MCF 10A (cell line): Measurements from ENCODE around the gene ST6GALNAC5. TPM values are rescaled to one million over a fixed set of nuclear protein-coding genes. Genes with fewer than 3 reads are reported as not detected.
"Not testable (repeated sequence)": the region's sequence is repeated elsewhere in the genome, so short reads cannot be mapped to it uniquely, and the experiment has no call there.

ENCODE experiments used
- Bru-seq: library from RNA; stranded (reverse); fragments of 400-500 nt; gene quantifications from one replicate; lab custom pipeline; 2021; lab: Mats Ljungman, UMichigan
- BruChase-seq, 2 experiments: library from RNA; stranded (reverse); fragments of 400-500 nt; gene quantifications; one replicate each; lab custom pipeline; 2021; lab: Mats Ljungman, UMichigan
- BruUV-seq: library from RNA; stranded (reverse); fragments of 400-500 nt; replicated peaks from 2 replicates; lab custom pipeline; 2021; lab: Mats Ljungman, UMichigan
- CTCF ChIA-PET: fragments of 300-600 bp; sonication (Branson Sonifier 250); formaldehyde crosslinking; extraction: SDS; loops from one replicate; lab custom pipeline; 2021; ENCODE audit warnings: antibody characterized with exemption, inconsistent platforms; lab: Yijun Ruan, JAX
- POLR2A ChIA-PET: fragments of 300-600, 350-650 bp; sonication (Branson Sonifier 250); formaldehyde crosslinking; extraction: SDS; loops from one replicate; lab custom pipeline; 2020; ENCODE audit warnings: antibody characterized with exemption, inconsistent platforms; lab: Yijun Ruan, JAX
- DNase-seq: peaks from one replicate; pipeline ENCODE4 v3.0.0-alpha.2; 2018; ENCODE audit not compliant: unreplicated experiment
- H3K27ac Mint-ChIP-seq: one replicate; pipeline ENCODE4 v1.8.0; 2022; ENCODE audit warnings: mild to moderate bottlenecking, low read depth, mixed read lengths; ENCODE audit not compliant: unreplicated experiment
- H3K27me3 Mint-ChIP-seq: one replicate; pipeline ENCODE4 v1.8.0; 2022; ENCODE audit warnings: mixed read lengths; ENCODE audit not compliant: insufficient read depth, unreplicated experiment
- H3K36me3 Mint-ChIP-seq: one replicate; pipeline ENCODE4 v1.8.0; 2022; ENCODE audit warnings: mild to moderate bottlenecking, moderate library complexity, mixed read lengths; ENCODE audit not compliant: insufficient read depth, unreplicated experiment
- H3K4me1 Mint-ChIP-seq: one replicate; pipeline ENCODE4 v1.8.0; 2022; ENCODE audit warnings: mixed read lengths; ENCODE audit not compliant: insufficient read depth, unreplicated experiment
- H3K4me3 Mint-ChIP-seq: one replicate; pipeline ENCODE4 v1.8.0; 2022; ENCODE audit warnings: mild to moderate bottlenecking, moderate library complexity, mixed read lengths; ENCODE audit not compliant: unreplicated experiment
- H3K9me3 Mint-ChIP-seq: one replicate; pipeline ENCODE4 v1.8.0; 2022; ENCODE audit warnings: mixed read lengths; ENCODE audit not compliant: unreplicated experiment
- CTCF ChIP-seq: fragments of 200-600 bp; IDR thresholded peaks from one replicate; pipeline ENCODE4 v1.8.0; 2022; ENCODE audit warnings: antibody characterized with exemption, mild to moderate bottlenecking; ENCODE audit not compliant: unreplicated experiment
- intact Hi-C: fragments of 100-400 bp; cut with micrococcal nuclease; formaldehyde crosslinking; loops from 2 replicates; pipeline ENCODE4 v1.14.1; 2022
- long read RNA-seq: library from polyadenylated mRNA; stranded (forward); transcript quantifications from one replicate; pipeline ENCODE4 v2.0.0, GENCODE V29; 2022
- total RNA-seq: library from RNA; stranded (reverse); gene quantifications from 2 replicates; pipeline ENCODE4 v1.2.3, GENCODE V29; 2022

Gene ST6GALNAC5
- total RNA-seq = 2.1 and 3.3 TPM in 2 replicates
- percentile 43 among the genes with signal in this experiment for Bru-seq, nascent RNA
- percentile 25 among the genes with signal in this experiment for BruChase-seq, experiment 1, labeled RNA remaining after a 6-hour chase
- percentile 35 among the genes with signal in this experiment for BruChase-seq, experiment 2, labeled RNA remaining after a 2-hour chase
- long read RNA-seq, partial matches to known transcripts = 1 of 8 reads
- long read RNA-seq, other reads (novel, unspliced or antisense) = 7 of 8 reads

GRCh38 chr1:76867342-76868130 is at the start of gene ST6GALNAC5:
ST6GALNAC5 (plus strand) TSS chr1:76867480.
- peaks cover 46% of the 10 kb centered on the region for H3K27me3 Mint-ChIP-seq
- no peak for TF ChIP-seq CTCF
- intact Hi-C loops = loop anchor here (1.0 kb wide), 2 partner anchors 259 to 536 kb away; no protein-coding TSS in a partner anchor
- H3K4me3 Mint-ChIP-seq = peak within 1 kb of the TSS; percentile 64
- ChIA-PET POLR2A (no interaction called here), CTCF (interaction anchor here (0.6 to 0.7 kb wide), 2 partner anchors 157 to 262 kb away, joined by 3 read pairs; no protein-coding TSS in a partner anchor)
- no peak within 1 kb of the TSS for H3K27ac Mint-ChIP-seq
- no TSS peak for BruUV-seq
- no peaks in the 10 kb centered on the region for H3K9me3 Mint-ChIP-seq
- no peaks in the 10 kb centered on the region for H3K4me1 Mint-ChIP-seq
- no peak for DNase-seq
- H3K36me3 Mint-ChIP-seq = no peaks in the 10 kb centered on the region

- no peak for DNase-seq
- H3K4me3 Mint-ChIP-seq = no peak overlapping the region
- ChIA-PET CTCF (no interaction called here), POLR2A (no interaction called here)
- H3K4me1 Mint-ChIP-seq = no peaks in the 10 kb centered on the region
- no peaks in the 10 kb centered on the region for H3K9me3 Mint-ChIP-seq
- H3K36me3 Mint-ChIP-seq = no peaks in the 10 kb centered on the region
- H3K27ac Mint-ChIP-seq = no peak overlapping the region
- peaks cover 11% of the 10 kb centered on the region for H3K27me3 Mint-ChIP-seq
- BruUV-seq = no TSS peak
- intact Hi-C loops = no loop called here
- TF ChIP-seq CTCF = no peak
Observed at GRCh38 chr1:76820028-76820427, 47.3 kb upstream of the ST6GALNAC5 start.

GRCh38 chr1:76822961-76823360 is 44.3 kb upstream of the ST6GALNAC5 start:
- H3K27me3 Mint-ChIP-seq, intact Hi-C loops, DNase-seq, H3K9me3 Mint-ChIP-seq, H3K4me3 Mint-ChIP-seq, H3K27ac Mint-ChIP-seq, H3K36me3 Mint-ChIP-seq, BruUV-seq, POLR2A ChIA-PET, H3K4me1 Mint-ChIP-seq: not testable (repeated sequence)
- CTCF ChIA-PET = interaction anchor here (0.6 kb wide), 1 partner anchor 699 kb away, joined by 3 read pairs; no protein-coding TSS in a partner anchor

GRCh38 chr1:76824106-76824505 is 43.2 kb upstream of the ST6GALNAC5 start:
- intact Hi-C loops = no loop called here
- H3K27ac Mint-ChIP-seq = no peak overlapping the region
- DNase-seq = peak; percentile 6

More at GRCh38 chr1:76824106-76824505, 43.2 kb upstream of the ST6GALNAC5 start:
- no peaks in the 10 kb centered on the region for H3K36me3 Mint-ChIP-seq
- ChIA-PET POLR2A (no interaction called here), CTCF (interaction anchor here (0.7 kb wide), 1 partner anchor 14 kb away, joined by 3 read pairs; no protein-coding TSS in a partner anchor)
- no peak for TF ChIP-seq CTCF
- no peak overlapping the region for H3K4me3 Mint-ChIP-seq
- no peaks in the 10 kb centered on the region for H3K9me3 Mint-ChIP-seq
- no peaks in the 10 kb centered on the region for H3K27me3 Mint-ChIP-seq
- no peaks in the 10 kb centered on the region for H3K4me1 Mint-ChIP-seq
- no TSS peak for BruUV-seq
